Naive thymus-derived CD8-positive, alpha-beta T cell (primary cell): Measurements from ENCODE around the gene NOTCH1. TPM values are rescaled to one million over a fixed set of nuclear protein-coding genes. Genes with fewer than 3 reads are reported as not detected.
A peak's percentile ranks its signal among the peaks of the same experiment; 100 is the strongest.

Experiments used
- ATAC-seq, 2 donors: fragments of 150-1000 bp; cut with Tn5 transposase in 1 of 2; sonication (Bioruptor Pico), chemical (Tn5 transposase) in 1 of 2; 1 replicate in 1 of 2; 2 replicates in 1 of 2; pipeline ENCODE4 v1.10.0; 2021; ENCODE audit warnings: mild to moderate bottlenecking in 2 of 2, moderate library complexity in 2 of 2
- POLR2A ChIA-PET: fragments of 350-600 bp; sonication (Branson Sonifier 250); formaldehyde crosslinking; loops from one replicate; lab custom pipeline; 2021; ENCODE audit warnings: antibody characterized with exemption; lab: Charles Lee
- DNase-seq, 10 donors: peaks; one replicate each; pipeline versions ENCODE4 v3.0.0 to v3.0.0-alpha.2; 2020 to 2022
- H3K27ac Mint-ChIP-seq, 10 donors: one replicate each; pipeline ENCODE4 v1.8.0; 2020 to 2022; ENCODE audit warnings: mild to moderate bottlenecking in 10 of 10, mixed read lengths in 10 of 10, moderate library complexity in 4 of 10, inconsistent platforms in 1 of 10
- H3K27me3 Mint-ChIP-seq, 5 donors: one replicate each; pipeline ENCODE4 v1.8.0; 2021 to 2022; ENCODE audit warnings: mixed read lengths in 5 of 5
- H3K36me3 Mint-ChIP-seq, 3 donors: one replicate each; pipeline ENCODE4 v1.8.0; 2020 to 2022; ENCODE audit warnings: mixed read lengths in 3 of 3, mild to moderate bottlenecking in 2 of 3, inconsistent platforms in 1 of 3
- H3K4me1 Mint-ChIP-seq, 4 donors: one replicate each; pipeline ENCODE4 v1.8.0; 2021 to 2022; ENCODE audit warnings: mixed read lengths in 4 of 4
- H3K4me3 Mint-ChIP-seq, 10 donors: one replicate each; pipeline ENCODE4 v1.8.0; 2020 to 2022; ENCODE audit warnings: mild to moderate bottlenecking in 10 of 10, mixed read lengths in 10 of 10, moderate library complexity in 6 of 10, inconsistent platforms in 1 of 10
- H3K9me3 Mint-ChIP-seq, 9 donors: one replicate each; pipeline ENCODE4 v1.8.0; 2020 to 2022; ENCODE audit warnings: mixed read lengths in 9 of 9, mild to moderate bottlenecking in 3 of 9, inconsistent platforms in 1 of 9, moderate library complexity in 1 of 9
- polyA plus RNA-seq, 3 donors: library from polyadenylated mRNA; unstranded; fragments of 300-500 nt; fragmentation: Illumina TruSeq; gene quantifications; one replicate each; pipeline ENCODE4 v1.2.3, GENCODE V29; 2021
- total RNA-seq, 8 experiments: library from RNA in 2 of 8; stranded (reverse) in 2 of 8; gene quantifications; one replicate each; pipeline ENCODE4 v1.2.3 and lab custom pipeline; 2021 to 2026

NOTCH1 gene
- total and polyA plus RNA-seq, 5 experiments from 2014 or later, result 1.3 to 84.3 (median 5.9) TPM

DNA sequence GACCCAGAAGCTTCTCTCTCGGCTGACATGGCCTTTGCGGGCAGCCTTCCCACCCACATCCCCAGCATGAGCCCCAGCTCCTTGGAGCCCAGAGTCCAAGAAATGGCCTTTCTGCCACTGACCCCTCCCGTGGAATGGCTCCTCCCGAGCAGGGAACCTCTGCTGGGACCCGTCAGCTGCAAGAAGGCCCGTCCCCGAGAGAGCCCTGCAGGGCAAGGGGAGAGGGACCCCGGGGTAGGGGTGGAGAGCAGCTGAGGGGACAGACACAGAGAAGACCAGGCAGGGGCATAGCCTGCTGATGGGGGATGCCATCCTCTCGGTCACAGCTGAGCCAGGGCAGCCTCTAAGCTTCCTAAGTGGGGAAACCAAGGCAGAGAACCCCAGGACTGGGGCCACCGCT, 11.2 kb upstream of the NOTCH1 start:
- H3K4me1 Mint-ChIP-seq, result peaks cover 6 to 17% (median 11%) of the 10 kb centered on the region in 4 donors
- peak overlapping the region in 2 of 10 donors; percentile 5 to 37 for H3K27ac Mint-ChIP-seq
- peaks cover 0 to 6% (median 5%) of the 10 kb centered on the region in 3 donors for H3K36me3 Mint-ChIP-seq
- H3K27me3 Mint-ChIP-seq, result no peaks in the 10 kb centered on the region
- POLR2A ChIA-PET, result no interaction called here
- peaks cover 0 to 12% (median 2%) of the 10 kb centered on the region in 9 donors for H3K9me3 Mint-ChIP-seq
- DNase-seq (no peak), ATAC-seq (no peak)
- no peak overlapping the region for H3K4me3 Mint-ChIP-seq

DNA sequence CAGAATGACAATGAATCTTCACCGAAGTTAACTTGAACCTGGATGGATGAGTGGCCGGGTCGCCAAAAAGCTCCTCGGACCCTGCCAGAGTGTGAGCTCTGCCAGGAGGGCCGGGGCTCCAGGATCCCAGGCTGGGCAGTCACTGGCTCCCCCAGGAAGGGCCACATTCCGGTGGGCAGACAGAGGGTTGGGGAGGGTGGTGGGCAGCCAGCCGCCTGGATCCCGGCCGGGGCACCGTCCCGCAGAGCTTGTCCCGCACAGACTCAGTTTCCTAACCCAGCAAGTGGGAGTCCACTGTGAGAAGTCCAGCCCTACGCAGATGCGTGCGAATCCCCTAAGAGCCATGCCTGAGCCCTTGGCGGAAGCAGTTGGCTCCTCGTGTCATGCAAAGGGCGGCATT, 10.3 kb upstream of the NOTCH1 start:
- Mint-ChIP-seq H3K9me3 (peaks cover 0 to 12% (median 2%) of the 10 kb centered on the region in 9 donors), H3K27ac (no peak overlapping the region), H3K4me3 (no peak overlapping the region), H3K27me3 (no peaks in the 10 kb centered on the region), H3K4me1 (peaks cover 8 to 24% (median 19%) of the 10 kb centered on the region in 4 donors), H3K36me3 (peaks cover 0 to 6% (median 5%) of the 10 kb centered on the region in 3 donors)
- ATAC-seq (no peak), DNase-seq (no peak)
- POLR2A ChIA-PET, result interaction anchor here (0.7 kb wide), 1 partner anchor 54 kb away, joined by 4 read pairs; no protein-coding TSS in a partner anchor

DNA sequence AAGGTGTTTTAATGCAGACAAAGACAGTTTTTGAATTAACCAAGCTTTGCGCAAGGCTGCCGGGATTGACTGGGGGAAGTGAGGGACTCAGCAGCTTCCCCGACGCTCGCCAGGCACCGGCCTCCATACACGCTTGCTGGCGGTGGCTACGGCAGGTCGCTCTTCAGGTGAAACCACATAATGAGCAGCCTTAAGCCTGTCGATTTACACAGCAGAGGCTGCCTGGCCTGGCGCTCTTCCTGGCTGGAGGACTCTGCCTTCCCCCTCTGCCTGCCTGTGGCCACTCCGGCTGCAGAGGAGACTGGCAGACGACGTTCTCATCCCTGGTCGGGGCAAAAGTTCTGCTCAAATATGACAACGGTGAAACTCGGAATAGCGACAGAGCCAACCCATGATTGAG, 9.0 kb upstream of the NOTCH1 start:
- H3K4me3 Mint-ChIP-seq, result no peak overlapping the region
- peaks cover 0 to 12% (median 2%) of the 10 kb centered on the region in 9 donors for H3K9me3 Mint-ChIP-seq
- no peaks in the 10 kb centered on the region for H3K27me3 Mint-ChIP-seq
- POLR2A ChIA-PET, result interaction anchor here (0.6 kb wide), 1 partner anchor 16 kb away, joined by 3 read pairs; no protein-coding TSS in a partner anchor
- peaks cover 0 to 6% (median 5%) of the 10 kb centered on the region in 3 donors for H3K36me3 Mint-ChIP-seq
- DNase-seq, result no peak
- peaks cover 8 to 32% (median 22%) of the 10 kb centered on the region in 4 donors for H3K4me1 Mint-ChIP-seq
- no peak for ATAC-seq
- no peak overlapping the region for H3K27ac Mint-ChIP-seq

DNA sequence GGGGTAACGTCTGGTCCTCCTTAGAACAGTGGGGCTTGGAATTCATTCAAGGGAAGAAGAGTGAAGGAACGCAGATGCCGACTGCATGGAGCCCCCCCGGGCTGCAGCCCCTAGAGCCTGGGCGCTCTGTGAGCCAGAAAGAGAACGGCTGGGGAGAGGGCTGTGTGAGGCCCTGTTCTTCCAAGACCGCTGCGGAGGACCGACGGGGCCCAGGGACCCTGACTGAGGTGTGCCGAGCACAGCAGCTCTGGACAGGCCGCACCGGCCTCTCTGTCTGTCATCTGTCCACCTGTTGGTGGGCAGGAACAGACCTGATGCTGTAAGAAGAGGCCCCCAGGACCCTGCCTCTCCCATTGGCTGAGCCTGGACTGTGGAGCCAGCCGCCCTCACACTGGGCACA, 7.7 kb upstream of the NOTCH1 start:
- H3K9me3 Mint-ChIP-seq, result peaks cover 0 to 3% (median 0%) of the 10 kb centered on the region in 9 donors
- H3K4me3 Mint-ChIP-seq, result no peak overlapping the region
- POLR2A ChIA-PET, result interaction anchor here (0.5 to 0.6 kb wide), 2 partner anchors 9 to 32 kb away, joined by 3 to 6 read pairs; no protein-coding TSS in a partner anchor
- ATAC-seq, result no peak
- H3K27ac Mint-ChIP-seq, result peak overlapping the region in 1 of 10 donors; percentile 7
- H3K4me1 Mint-ChIP-seq, result peaks cover 8 to 29% (median 19%) of the 10 kb centered on the region in 4 donors
- H3K36me3 Mint-ChIP-seq, result peaks cover 0 to under 1% (median 0%) of the 10 kb centered on the region in 3 donors
- DNase-seq, result no peak
- H3K27me3 Mint-ChIP-seq, result no peaks in the 10 kb centered on the region

DNA sequence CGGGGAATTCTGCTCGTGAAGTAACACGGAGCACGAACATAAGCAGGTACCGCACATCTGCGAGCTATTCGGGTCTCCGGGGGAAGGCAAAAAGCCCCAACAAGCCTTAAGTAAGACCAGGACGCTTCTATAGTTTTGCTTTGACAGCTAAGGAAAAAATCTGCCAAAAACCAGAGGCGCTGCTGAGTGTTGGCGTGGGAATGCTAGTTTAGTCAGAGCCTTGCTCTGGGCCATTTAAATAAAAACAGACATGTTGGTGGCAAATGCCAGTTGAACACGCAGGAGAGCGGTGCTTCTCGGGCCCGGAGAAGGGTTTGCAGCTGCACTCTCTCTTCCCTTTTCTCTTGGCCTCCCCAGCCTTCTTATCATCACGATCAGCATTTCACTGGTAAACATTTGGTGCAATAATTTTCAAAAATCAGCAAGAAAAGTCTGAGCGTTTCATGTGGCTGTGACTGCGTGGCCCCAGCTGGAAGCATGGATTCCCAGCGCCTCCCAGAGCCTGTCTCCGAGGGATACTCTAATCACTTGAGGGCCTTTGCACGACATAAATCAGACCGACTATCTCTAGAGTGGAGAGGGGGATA, 6.4 kb upstream of the NOTCH1 start:
- ATAC-seq (peak in 1 of 2 donors; percentile 35), DNase-seq (no peak)
- H3K27ac Mint-ChIP-seq, result peak overlapping the region in 8 of 10 donors; percentile 3 to 80 (median 52)
- no peaks in the 10 kb centered on the region for H3K27me3 Mint-ChIP-seq
- no peaks in the 10 kb centered on the region for H3K36me3 Mint-ChIP-seq
- H3K4me1 Mint-ChIP-seq, result peaks cover 6 to 24% (median 17%) of the 10 kb centered on the region in 4 donors
- H3K4me3 Mint-ChIP-seq, result peak overlapping the region in 9 of 10 donors; percentile 27 to 79 (median 60)
- H3K9me3 Mint-ChIP-seq, result no peaks in the 10 kb centered on the region
- POLR2A ChIA-PET, result interaction anchor here (0.7 to 4.9 kb wide), 5 partner anchors 11 to 189 kb away, joined by 3 to 30 read pairs (median 4); partner anchors contain the start of gene DNLZ

DNA sequence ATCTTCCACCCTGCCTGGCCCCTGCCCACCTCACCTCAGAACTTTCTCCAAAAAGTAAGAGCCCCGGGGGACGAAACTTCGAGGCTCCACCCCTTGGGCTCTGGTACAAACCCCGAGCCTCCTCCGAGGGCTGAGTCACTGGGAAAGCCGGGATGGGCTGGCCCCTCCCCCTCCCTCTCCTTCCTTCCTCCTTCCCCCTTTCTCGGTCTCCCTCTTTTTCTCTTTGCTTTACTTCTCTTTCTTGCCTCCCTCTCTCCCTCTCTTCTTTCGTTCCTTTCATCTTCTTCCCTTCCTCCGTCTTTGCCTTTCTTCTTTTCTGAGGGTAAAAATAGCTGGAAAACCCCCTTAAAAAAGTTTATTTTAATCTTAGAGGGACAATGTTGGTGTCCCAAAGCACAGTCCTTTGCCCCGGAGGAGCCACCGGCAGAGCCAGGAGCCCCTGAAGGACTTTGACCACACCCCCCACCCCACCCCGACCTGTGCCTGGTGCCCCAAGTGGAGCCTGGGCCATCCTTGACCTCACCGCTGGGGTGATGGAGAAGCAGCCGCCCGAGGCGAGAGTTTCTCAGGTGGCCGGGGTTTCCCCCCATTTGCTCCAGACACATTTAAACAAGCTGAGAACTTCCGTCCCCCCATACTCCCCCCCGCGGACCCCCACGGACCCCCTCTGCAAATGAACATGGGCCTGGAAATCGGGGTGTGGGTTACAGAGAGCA, 5.7 kb upstream of the NOTCH1 start:
- Mint-ChIP-seq H3K27ac (peak overlapping the region in 6 of 10 donors; percentile 7 to 80 (median 46)), H3K4me1 (peaks cover 9 to 29% (median 23%) of the 10 kb centered on the region in 4 donors), H3K9me3 (no peaks in the 10 kb centered on the region), H3K36me3 (no peaks in the 10 kb centered on the region), H3K4me3 (peak overlapping the region in 9 of 10 donors; percentile 27 to 79 (median 63)), H3K27me3 (no peaks in the 10 kb centered on the region)
- DNase-seq, result no peak
- POLR2A ChIA-PET, result interaction anchor here (0.7 to 4.9 kb wide), 5 partner anchors 11 to 188 kb away, joined by 3 to 30 read pairs (median 4); partner anchors contain the start of gene DNLZ
- peak in 1 of 2 donors; percentile 35 for ATAC-seq

DNA sequence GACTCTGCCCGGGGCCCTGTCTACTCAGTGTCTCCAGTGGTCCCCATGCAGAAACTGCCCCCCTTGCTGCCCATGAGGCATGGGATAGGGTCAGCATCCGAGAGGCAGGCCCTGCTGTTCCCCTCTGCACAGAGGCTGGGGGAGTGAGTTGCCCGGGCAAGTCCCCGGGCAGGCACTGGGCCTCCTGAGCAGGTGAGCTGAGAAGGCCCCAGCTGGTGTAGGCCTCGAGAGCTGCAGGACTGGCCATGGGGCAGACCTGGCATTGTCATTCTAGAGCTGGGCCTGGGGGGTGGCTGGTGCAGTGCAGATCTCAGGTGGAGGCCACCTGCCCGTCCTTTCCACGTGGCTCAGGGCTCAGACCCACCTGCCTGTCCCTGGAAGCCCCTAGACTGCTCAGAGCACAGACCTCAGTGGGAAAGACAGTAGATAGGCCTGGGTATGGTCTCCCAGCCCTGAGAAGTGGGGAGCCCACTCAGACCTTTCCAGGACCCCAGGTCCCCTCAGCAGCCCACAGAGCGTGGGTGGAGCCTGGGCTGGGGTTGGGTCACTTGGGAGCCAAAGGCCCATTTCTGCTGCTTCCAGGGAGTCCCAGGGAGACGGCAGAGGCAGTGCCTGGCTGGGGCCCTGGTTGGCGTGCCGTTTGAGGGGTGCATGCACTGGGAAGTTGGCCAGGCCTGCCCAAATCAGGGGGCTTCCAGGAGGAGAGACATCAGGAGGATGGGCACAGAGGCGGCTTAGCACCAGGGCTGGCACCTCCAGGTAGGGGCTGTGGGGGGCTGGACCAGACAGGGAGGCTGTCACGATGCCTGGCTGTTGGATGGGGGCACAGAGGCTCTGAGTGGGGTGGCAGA, 4.8 kb upstream of the NOTCH1 start:
- peaks cover 9 to 30% (median 23%) of the 10 kb centered on the region in 4 donors for H3K4me1 Mint-ChIP-seq
- no peaks in the 10 kb centered on the region for H3K36me3 Mint-ChIP-seq
- ATAC-seq, result no peak
- H3K27me3 Mint-ChIP-seq, result no peaks in the 10 kb centered on the region
- no peaks in the 10 kb centered on the region for H3K9me3 Mint-ChIP-seq
- POLR2A ChIA-PET, result interaction anchor here (0.6 to 4.9 kb wide), 4 partner anchors 9 to 15 kb away, joined by 3 to 30 read pairs (median 4); no protein-coding TSS in a partner anchor
- H3K4me3 Mint-ChIP-seq, result peak overlapping the region in 1 of 10 donors; percentile 29
- H3K27ac Mint-ChIP-seq, result no peak overlapping the region
- no peak for DNase-seq

DNA sequence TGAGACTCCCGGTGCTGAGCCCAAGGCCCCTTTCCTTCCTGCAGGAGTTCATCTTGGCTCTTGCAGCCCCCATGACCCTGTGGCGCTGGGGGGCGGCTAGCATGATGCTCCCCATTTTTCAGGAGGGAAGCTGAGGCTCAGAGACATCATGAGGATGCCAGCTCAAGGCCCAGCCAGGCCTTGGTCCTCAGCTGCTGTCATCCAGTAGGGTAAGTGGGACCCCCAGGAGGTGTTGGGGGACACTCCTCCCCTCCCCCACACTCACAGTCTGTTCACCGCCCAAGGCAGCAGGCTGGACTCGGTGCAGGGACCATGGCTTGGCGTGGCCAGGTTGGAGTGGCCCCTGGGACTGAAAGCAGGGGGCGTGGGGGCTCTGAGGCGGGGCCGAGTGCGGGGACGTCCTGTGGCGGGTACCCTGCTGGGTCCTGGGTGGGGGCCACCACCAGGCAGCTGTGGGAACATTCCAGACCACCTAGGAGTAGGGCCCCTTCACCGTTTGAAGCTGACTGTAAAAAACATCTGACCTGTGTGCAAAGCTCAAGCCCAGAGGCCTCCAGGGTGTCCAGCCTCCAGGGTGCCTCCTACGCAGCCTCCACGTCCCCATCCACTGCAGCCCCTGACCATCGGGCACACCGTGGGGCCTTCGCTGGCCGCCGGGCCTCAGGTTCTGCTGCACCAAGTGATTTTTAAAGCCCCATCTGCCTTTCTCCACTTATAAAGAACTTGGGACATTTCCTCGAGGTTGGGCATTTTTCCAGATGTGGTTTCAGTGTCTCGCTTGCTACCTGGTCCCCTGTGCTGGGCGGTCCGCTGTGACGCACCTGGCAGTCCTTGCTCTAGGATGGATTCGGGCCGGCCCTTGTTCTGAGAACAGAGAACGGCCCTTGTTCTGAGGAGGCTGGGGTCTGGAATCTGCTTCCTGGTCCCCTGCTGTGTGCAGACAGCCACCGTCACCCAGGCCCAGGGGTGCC, 3.4 kb upstream of the NOTCH1 start:
- POLR2A ChIA-PET, result interaction anchor here (1.0 to 4.9 kb wide), 4 partner anchors 10 to 66 kb away, joined by 3 to 30 read pairs (median 8); no protein-coding TSS in a partner anchor
- Mint-ChIP-seq H3K27ac (peak overlapping the region in 2 of 10 donors; percentile 28 to 43), H3K4me3 (peak overlapping the region in 1 of 10 donors; percentile 38), H3K36me3 (no peaks in the 10 kb centered on the region), H3K9me3 (no peaks in the 10 kb centered on the region), H3K27me3 (no peaks in the 10 kb centered on the region), H3K4me1 (peaks cover 9 to 32% (median 26%) of the 10 kb centered on the region in 4 donors)
- ATAC-seq (no peak), DNase-seq (no peak)

DNA sequence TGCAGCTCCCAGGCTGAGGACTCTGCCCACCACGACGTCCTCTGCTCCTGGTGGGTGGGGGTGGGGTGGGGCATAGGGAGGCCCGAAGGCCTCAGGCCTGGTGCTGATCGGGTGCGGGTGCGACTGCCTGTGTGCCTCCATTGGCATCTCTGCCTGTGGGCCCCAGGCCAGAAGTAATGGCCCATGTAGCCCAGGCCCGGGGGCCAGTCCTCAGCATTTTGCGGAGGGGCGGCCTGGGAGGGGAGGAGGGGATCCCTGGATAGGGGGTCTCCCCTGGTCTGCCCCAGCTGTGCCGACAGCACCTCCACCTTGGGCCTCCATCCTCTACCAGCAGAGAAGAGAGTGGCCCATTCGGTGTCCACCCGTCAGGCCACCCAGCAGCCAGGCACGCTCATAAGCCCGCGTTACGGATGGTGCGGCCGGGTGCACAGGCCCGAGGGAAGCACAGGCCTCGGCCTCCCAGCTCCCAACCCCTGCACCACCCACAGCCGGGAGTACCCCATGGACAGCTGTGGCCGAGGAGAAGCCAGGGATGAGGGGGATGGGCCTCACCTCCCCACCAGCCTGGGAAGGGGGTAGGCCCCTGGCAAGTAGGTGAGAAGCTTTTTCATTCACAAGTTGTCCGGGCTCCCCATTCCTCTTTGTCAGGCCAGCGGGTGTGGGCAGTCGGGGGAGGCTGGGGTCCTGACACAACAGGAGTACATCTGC, 1.8 kb upstream of the NOTCH1 start:
- ATAC-seq (no peak), DNase-seq (no peak)
- peak overlapping the region in 2 of 10 donors; percentile 83 to 90 for H3K4me3 Mint-ChIP-seq
- H3K27ac Mint-ChIP-seq, result peak overlapping the region in 1 of 10 donors; percentile 32
- peaks cover 0 to 2% (median 0%) of the 10 kb centered on the region in 3 donors for H3K36me3 Mint-ChIP-seq
- peaks cover 9 to 48% (median 40%) of the 10 kb centered on the region in 4 donors for H3K4me1 Mint-ChIP-seq
- POLR2A ChIA-PET, result interaction anchor here (1.6 to 4.9 kb wide), 4 partner anchors 8 to 64 kb away, joined by 4 to 30 read pairs (median 8); no protein-coding TSS in a partner anchor
- H3K9me3 Mint-ChIP-seq, result no peaks in the 10 kb centered on the region
- no peaks in the 10 kb centered on the region for H3K27me3 Mint-ChIP-seq

DNA sequence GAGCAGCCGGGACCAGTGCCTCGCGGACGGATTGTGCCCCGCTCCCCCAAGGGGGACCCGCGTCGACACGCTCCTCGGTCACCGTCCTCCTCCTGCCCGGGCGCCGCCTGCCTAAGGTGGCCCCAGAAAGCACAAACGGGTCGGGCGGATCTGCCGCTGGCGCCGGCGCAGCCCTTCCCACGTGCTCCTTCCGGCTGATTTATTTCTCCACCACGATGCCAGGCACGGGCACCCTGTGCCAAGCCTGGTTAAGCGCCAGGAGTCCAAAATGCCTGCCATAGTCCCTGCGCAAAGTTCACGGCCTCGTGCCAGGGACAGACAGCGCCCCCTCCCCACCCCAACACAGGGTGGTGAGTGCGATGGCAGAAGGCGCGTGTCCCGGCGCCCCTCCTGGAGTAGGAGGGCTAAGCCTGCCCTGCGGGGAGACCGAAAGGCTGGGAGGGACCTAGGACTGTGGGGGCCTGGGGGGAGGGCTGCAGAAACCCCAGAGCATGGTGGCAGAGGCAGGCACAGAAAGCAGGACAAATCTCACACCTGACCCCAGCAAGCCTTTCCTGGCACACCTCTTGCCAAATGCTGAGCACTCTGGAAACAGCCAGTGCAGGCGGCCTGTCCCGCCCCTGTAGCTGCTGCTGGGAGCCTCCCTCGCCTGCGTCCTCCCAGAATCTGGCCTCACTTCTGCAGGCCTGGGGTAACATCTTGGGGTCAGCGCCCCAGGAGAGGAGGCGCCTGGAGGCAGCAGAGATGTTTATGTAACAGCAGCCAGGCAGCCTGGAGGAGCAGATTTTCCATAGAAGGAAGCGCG, 1.1 kb upstream of the NOTCH1 start:
- Mint-ChIP-seq H3K36me3 (peaks cover 0 to 7% (median 0%) of the 10 kb centered on the region in 3 donors), H3K4me1 (peaks cover 6 to 45% (median 35%) of the 10 kb centered on the region in 4 donors), H3K27me3 (no peaks in the 10 kb centered on the region), H3K27ac (peak overlapping the region in 7 of 10 donors; percentile 15 to 83 (median 53)), H3K4me3 (peak overlapping the region; percentile 72 to 90 (median 82)), H3K9me3 (no peaks in the 10 kb centered on the region)
- ATAC-seq (peak; percentile 41), DNase-seq (peak; percentile 40 to 81 (median 53))
- POLR2A ChIA-PET, result interaction anchor here (1.3 to 2.2 kb wide), 4 partner anchors 10 to 15 kb away, joined by 4 to 11 read pairs (median 6); no protein-coding TSS in a partner anchor
